GM19452 (cell line): ENCODE results near the gene SPINT4.
"Not testable (repeated sequence)": the region's sequence is repeated elsewhere in the genome, so short reads cannot be mapped to it uniquely, and the experiment has no call there.

ENCODE experiments used
- ATAC-seq: cut with Tn5 transposase; IDR thresholded peaks from one replicate; pipeline ENCODE4 v1.9.1; 2021; ENCODE audit not compliant: unreplicated experiment

SPINT4 gene

DNA sequence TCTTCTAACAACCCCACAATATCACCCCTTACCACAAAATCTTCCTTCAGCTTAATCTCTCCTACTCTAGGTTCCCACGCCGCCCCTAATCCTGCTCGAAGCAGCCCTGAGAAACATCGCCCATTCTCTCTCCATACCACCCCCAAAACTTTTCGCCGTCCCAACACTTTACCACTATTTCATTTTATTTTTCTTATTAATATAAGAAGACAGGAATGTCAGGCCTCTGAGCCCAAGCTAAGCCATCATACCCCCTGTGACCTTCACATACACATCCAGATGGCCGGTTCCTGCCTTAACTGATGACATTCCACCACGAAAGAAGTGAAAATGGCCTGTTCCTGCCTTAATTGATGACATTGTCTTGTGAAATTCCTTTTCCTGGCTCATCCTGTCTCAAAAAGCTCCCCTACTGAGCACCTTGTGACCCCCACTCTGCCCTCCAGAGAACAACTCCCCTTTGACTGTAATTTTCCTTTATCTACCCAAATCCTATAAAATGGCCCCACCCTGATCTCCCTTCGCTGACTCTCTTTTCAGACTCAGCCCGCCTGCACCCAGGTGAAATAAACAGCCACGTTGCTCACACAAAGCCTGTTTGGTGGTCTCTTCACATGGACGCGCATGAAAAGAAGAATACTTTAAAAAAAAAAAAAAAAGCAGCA is 42.6 kb downstream of the SPINT4 start:
- ATAC-seq = not testable (repeated sequence)

- no peak for ATAC-seq
Observed at GRCh38 chr20:45765307-45765875, 43.2 kb downstream of the SPINT4 start.

DNA sequence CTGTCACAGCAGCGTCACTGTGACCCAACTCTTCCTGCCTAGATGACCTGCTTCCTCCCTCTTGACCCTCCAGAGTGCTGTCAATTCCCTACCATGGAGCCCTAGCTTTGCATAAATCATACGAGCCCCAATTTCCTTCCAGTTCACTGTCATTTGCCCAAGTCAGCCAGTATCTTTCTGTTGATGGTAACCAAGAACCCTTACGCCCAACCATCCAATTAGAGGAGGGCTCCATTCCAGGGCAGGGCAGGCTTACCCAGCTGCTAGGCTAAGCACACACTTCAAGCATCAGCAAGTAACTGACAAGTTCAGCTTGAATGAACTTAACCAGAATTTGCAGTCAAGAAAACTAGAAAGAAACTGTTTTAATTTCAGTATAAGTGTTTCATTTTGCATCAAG is 43.8 kb downstream of the SPINT4 start:
- no peak for ATAC-seq

DNA sequence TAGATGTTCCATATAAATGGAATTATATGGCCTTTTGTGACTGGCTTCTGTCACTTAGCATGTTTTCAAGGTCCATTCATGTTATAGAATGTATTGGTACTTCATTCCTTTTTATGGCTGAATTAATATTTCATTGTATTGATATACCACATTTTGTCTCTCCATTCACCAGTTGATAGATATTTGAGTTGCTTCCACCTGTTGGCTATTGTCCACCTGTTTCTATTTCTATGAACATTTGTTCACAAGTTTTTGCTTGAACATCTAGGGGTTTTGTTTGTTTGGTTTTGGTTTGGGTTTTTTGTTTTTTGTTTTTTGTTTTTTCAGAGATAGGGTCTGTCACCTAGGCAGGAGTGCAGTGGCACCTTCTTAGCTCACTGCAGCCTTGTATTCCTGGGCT is 46.3 kb downstream of the SPINT4 start:
- no peak for ATAC-seq

DNA sequence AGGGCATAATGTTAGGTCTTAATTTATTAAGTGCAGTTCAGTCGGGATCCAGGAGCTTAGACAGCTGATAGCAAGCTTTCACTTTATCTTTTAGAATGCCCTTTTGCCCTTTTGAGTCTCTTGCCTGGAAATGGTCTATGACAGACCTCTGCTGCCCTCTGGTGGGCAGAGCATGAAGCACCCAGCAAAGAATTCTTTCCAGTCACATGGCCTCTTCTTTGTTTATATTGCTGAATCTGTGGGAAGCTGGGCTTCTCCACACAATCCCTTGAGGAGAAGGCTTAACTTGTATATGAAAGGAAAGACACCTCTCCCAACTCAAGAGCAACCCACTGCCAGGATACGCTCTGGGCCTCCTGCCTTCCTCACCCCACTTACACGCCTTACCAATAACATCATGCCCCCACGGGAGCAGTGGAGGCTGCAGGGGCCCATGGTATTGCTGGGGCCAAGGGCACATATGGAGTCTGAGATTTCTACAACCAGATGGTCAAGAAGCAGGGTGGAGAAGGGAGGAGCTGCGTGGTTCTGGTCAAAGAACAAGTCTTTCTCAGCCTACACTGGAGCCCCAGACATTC is 49.1 kb downstream of the SPINT4 start:
- ATAC-seq = no peak

DNA sequence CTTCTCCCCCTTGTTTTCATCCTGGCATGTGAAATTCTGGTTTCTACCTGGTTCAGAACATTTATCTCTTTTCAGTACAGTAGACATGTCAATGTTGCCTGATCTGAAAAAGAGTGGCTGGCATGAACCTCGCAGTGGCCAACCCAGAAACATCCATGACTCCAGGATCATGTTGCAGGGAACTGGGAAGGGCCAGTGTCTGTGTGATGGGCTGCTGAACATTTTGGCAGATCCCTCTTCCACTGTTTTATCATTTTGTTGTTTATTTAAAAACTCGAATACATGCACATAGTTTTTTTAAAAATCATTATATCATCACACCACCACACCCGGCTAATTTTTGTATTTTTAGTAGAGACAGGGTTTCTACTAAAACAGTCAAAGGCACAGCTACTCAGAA is 50.5 kb downstream of the SPINT4 start:
- ATAC-seq = no peak

DNA sequence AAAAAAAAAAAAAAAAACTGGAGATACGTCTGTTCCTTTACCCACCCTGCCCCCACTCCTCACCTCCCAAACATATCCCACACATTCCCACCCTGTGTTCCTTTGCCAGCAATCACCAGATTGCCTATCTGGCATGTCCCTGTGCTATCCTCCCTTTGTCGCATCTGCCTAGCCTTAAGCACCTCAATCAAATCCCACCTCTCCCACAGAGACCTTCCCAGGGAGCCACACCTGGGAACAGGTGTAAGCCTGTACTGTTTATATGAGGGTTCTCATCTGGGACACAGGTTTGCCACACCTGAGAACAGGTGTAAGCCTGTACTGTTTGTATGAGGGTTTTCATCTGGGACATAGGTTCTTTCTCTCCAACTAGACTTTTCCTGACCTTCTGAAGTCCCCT is 52.8 kb downstream of the SPINT4 start:
- no peak for ATAC-seq

DNA sequence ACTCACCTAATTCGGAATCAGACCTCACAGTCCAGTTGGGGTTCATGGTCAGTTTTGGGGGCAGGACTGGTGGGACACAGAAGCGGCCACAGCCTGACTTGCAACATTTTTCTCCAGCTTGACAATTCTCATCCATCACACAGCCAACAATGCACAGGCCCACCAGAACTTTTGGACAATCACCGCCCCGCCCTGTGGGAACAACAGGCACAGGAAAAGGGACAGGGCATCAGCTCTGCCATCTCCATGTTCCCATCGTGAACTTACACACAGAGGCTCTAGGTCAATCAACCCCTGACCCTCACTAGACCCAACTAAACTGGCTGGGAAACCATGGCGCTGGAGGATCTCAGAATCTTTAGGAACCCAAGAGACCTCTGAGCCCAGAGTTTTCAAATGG is 53.3 kb downstream of the SPINT4 start:
- no peak for ATAC-seq
